NCI-H2081 treated with DMSO at 0.1 percent for 48 hours (cell line): ENCODE results near the gene TMEM135.
A peak's percentile ranks its signal among the peaks of the same experiment; 100 is the strongest.

Experiments used
- DNase-seq: peaks from one replicate; lab custom pipeline; 2025; lab: John Stamatoyannopoulos, UW

TMEM135 gene

DNA sequence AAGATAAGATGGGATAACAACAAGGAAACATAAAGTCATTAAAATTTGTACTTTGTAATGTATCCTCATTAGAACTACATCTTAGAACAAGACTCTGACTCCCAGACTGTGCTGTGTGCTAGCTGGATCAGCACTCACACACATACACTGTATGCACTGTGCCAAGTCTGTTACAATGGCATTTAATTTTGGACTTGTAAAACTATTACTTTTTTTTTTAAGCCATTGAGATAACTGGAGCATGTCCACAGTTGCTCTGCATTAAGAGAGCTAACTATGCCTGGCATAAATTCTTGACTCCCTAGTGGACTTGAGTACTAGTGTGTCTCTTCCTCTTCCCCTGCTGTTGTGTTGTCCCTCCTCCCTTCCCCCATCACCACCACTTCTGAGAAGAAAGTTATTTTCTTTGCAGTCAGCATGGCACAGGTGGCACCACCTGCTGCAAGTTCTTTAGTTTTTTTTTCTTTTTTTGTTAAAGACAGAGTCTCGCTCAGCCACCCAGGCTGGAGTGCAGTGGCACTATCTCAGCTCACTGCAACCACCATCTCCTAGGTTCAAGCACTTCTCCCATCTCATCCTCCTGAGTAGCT, 268.6 kb downstream of the TMEM135 start:
- no peak for DNase-seq

GRCh38 chr11:87307101-87307500, 269.4 kb downstream of the TMEM135 start:
- DNase-seq: no peak

DNA sequence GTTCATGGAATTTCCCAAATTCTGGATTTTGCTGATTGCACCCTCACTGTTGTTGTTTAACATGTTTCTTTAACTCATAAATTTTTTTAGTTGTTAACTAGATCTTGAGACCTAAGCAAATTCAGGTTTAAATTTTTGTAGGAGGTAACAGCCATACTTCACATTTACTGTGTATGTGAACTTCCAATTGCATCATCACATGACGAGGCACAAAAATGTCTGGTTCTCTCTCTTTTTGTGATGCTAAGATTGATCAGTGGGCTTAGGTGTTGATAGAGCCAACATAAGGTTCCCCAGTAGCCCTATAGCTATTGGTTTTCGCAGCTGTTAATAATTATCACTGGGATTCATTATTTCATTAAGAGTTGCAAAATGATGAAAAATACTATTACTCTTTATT, 277.5 kb downstream of the TMEM135 start:
- DNase-seq: no peak

- no peak for DNase-seq
Measured at GRCh38 chr11:87316491-87316890, 278.8 kb downstream of the TMEM135 start.

- no peak for DNase-seq
Measured at GRCh38 chr11:87317441-87317840, 279.7 kb downstream of the TMEM135 start.

- DNase-seq: no peak
Measured at GRCh38 chr11:87320123-87320522, 282.4 kb downstream of the TMEM135 start.

DNA sequence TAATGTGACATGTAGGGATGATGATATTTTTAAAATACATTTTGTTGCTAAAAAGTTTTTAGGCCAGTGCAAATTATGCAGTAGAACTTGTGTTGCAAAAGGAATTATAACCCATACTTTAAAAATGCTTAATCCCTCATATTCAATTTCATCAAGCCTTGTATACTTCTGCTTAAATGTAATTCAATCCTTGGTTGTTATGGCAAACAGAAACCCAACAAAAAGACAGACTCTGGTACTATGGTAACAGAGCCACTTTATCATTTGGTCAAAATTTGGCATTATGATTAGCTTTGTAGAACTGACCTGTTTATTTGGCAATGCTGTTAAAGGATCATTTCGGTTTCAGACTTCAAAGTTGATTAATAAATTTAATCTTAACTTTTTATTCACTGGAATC, 284.8 kb downstream of the TMEM135 start:
- no peak for DNase-seq

GRCh38 chr11:87323899-87324298, 286.2 kb downstream of the TMEM135 start:
- no peak for DNase-seq

- DNase-seq: no peak
Measured at GRCh38 chr11:87324817-87325489, 287.2 kb downstream of the TMEM135 start.

- DNase-seq: no peak
Measured at GRCh38 chr11:87325490-87325872, 287.7 kb downstream of the TMEM135 start.

- DNase-seq: no peak
Measured at GRCh38 chr11:87326594-87326993, 288.9 kb downstream of the TMEM135 start.

GRCh38 chr11:87329172-87329571, 291.4 kb downstream of the TMEM135 start:
- no peak for DNase-seq

DNA sequence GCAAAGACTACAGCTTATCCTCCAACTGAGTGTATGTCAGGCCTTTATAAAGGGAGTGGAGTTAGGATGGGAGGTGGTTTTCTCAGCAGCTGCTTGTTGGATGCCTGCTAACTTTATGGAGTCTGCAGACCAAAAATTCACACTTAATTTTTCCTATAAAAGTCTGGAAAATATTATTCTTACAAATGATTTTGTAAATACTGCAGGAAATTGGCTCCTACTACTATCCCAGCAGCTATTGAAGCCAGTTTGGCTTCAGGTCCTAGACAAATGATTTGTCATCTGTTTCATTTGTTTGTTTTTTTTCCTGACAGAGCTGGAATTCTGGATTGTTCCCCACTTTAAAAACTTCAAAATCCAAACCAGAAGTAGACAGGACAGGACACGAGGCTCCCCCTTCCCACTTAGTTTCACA, 292.5 kb downstream of the TMEM135 start:
- DNase-seq: no peak

DNA sequence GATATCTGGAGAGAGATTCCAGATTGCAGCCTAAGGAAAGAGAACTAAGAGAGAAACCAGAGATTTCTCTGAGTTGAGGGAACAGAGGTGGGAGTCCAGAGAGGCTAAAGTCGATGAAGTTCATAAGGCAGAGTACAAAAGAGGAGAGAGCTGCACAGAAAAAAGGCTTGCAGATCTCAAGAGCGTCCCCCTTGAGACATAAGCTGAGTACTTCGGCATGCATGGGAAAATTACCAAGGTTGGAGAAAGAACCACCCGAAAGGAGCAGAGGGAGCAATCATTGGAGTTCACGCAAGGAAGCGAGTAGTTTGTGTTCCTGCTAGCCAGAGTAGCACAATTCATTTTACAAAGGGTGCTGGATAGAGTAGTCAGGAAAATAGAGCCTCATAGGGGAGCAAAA, 293.5 kb downstream of the TMEM135 start:
- no peak for DNase-seq

- DNase-seq: no peak
Measured at GRCh38 chr11:87338046-87338639, 300.4 kb downstream of the TMEM135 start.

DNA sequence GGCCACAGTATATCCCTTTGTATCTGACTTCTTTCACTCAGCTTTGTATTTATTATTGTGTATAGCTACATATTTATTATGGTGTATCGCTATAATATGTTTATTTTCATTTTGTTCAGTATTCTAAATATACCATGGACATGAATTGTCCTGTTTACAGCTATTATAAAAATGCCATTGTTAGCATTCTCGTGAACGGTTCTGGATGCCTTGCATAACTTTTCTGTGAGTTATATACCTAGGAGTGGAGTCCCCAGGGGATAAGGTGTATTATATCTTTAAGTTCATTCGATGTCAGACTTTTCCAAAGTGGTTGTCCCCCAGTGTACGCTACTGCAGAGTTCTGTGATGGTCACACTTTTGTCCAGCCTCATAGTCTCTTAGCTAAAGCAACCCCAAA, 301.7 kb downstream of the TMEM135 start:
- no peak for DNase-seq

DNA sequence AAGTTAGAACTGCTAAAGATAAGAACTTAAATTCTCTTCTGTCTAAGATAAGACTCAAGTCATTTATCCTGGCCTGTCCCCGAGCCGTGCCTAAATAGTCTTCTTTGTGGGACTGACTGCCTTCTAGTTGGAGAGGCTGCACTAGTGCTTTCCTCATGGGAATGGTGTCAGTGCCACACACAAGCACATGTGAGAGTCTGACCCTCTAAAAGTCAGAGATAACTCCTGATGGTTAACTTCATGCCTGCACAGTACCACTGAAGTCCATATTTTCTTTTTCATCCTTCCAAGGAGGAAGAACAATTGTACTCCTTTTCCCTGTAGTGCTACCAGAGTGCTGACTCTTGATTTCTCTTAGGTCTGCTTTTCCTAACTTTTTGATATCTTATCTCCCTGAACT, 309.7 kb downstream of the TMEM135 start:
- no peak for DNase-seq

DNA sequence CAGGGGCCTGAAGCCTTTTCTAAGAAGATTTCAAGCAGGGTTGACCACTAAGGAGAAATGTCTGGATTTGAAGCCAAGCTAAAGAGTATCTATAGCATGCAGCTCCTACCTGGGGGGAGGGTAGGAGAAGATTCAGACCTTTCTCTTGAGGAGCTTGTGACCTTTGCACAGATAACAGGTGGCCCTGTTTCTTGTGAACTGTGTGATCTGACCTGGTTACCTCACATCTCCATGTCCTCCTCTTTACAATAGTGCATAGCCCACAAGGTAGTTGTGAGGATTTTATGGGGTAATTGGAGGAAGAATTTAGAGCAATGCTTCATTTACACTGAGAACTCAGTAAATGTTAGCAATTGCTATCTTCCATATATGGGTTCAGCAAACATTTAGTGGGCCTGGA, 310.1 kb downstream of the TMEM135 start:
- no peak for DNase-seq

DNA sequence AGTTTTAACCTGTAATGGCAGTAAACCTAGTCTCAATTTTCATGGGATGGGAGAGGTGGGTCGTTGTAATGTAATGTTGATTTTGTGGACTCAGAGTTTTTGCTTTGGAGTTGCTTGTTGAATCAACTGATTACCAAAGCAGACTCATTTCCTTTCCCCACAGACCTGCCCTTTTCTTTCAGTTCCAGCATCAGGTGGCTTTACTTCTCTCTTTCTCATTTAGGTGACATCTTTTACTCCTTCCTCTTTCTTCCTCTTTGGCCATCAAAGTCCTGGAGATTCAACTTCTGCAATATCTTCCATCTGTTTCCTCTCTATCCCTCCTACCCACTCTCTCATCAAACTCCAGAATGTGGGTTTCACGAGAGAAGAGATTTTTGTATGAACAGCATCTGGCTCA, 313.9 kb downstream of the TMEM135 start:
- DNase-seq: no peak

DNA sequence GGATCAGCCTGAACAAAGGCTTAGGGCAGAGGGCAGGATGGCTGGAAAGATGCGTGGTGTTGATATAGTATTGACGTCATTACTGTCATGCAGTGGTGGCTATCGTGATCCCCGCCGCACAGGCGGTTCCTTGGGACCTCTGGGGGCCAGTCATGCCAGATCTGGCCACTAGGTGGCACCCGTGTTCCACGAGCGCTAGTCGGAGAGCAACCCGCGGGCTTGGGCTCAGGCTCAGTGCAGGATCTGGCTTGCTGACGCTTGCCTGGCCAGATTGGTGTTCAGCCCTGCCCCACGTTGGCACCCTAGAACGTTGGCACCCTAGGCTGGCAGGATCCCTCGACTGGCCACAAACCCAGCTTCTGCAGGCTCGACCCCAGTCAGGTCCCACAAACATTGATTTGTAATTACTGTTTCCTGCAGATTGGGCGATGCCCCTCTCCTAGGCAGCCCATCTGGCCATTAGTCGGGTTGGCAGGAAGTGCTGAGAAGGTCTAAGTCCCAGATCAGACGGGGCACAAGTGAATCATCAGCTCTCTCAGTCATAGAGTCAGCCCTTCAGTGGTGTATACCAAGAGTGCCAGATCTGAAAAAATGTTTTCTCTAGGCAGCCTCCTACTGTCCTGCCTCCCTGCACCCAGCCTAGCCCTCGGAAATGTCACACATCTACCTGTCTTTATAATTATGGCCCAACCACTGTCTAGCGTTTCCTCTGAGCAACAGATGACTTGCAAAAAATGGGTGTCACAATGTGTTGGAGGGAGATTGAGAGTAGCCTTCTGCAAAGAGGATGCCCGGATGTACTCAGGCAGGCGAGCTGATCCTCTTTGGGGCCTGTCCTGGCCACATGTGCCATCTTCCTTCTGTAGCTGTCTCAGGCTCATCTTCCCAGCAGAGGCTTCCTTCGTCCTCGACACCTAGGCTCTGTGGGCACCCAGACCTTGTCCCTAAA, 315.3 kb downstream of the TMEM135 start:
- DNase-seq: peak; percentile 38

GRCh38 chr11:87353771-87354345, 316.1 kb downstream of the TMEM135 start:
- no peak for DNase-seq

- DNase-seq: no peak
Measured at GRCh38 chr11:87355596-87355995, 317.9 kb downstream of the TMEM135 start.
